HG03095 (cell line): ENCODE measurements around the gene LMO4.
A peak's percentile ranks its signal among the peaks of the same experiment; 100 is the strongest.

Experiments used
- ATAC-seq: cut with Tn5 transposase; IDR thresholded peaks from one replicate; pipeline ENCODE4 v1.9.1; 2021; ENCODE audit warnings: moderate library complexity; ENCODE audit not compliant: unreplicated experiment

Gene LMO4

GRCh38 chr1:87356591-87356990 lies 27.9 kb downstream of the LMO4 start:
- ATAC-seq = no peak

- ATAC-seq = no peak
Observed at GRCh38 chr1:87358219-87358618, 29.5 kb downstream of the LMO4 start.

- no peak for ATAC-seq
Observed at GRCh38 chr1:87359586-87359985, 30.9 kb downstream of the LMO4 start.

DNA sequence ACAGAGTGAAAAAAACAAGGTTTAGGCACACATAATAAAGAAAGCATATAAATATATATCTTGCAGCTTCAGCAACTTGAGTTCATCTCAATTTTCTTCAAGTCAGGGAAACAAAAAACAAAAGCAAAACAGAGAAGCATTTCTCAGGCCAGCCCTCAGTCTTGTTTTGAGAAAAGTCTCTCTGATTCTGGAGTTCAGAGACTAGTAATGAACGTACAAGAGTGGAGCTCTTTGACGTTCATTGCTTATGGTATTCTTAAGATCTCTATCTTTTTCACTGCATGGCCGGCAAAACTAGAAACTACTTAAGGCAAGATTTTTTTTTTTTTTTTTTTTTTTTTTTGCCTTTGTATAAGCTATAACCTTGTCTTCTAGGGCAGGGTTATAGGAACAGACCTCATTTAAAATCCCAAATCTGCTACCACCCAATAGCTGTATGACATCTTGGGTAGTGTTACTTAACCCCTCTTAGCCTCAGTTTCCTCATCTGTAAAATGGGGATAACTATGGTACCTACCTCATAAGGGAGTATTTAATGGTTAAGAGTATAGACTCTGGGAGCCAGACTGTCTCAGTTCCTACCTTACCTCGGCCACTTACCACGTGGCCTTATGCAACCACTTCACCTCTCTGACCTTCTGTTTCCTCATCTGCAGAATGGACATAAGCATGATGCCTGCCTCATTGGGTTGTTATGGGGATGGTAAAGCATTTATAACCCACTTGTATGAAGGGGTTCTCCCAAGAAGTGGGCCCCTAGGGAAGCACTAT lies 33.6 kb downstream of the LMO4 start:
- ATAC-seq = peak; percentile 60

- ATAC-seq = no peak
Observed at GRCh38 chr1:87362834-87363426, 34.2 kb downstream of the LMO4 start.

- no peak for ATAC-seq
Observed at GRCh38 chr1:87367549-87367948, 38.9 kb downstream of the LMO4 start.

DNA sequence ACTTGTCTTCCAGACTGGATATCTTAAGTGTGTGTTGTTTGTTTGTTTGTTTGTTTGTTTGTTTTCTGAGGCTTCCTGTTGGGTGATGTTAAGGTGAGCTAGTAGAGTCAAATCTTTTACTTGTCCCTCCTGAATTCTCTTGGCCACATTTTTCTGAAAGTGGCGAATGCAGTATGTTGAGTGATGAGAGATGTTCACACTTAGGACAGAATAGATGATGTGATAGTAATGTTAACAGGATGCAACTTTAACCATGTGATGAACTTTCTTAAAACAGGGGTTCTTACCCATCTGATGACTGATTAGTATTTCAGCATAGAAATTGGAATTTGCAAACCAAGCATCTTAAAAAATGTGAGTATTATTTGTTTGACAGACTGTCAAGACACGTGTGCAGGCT lies 40.2 kb downstream of the LMO4 start:
- no peak for ATAC-seq

- ATAC-seq = no peak
Observed at GRCh38 chr1:87369736-87370478, 41.2 kb downstream of the LMO4 start.

DNA sequence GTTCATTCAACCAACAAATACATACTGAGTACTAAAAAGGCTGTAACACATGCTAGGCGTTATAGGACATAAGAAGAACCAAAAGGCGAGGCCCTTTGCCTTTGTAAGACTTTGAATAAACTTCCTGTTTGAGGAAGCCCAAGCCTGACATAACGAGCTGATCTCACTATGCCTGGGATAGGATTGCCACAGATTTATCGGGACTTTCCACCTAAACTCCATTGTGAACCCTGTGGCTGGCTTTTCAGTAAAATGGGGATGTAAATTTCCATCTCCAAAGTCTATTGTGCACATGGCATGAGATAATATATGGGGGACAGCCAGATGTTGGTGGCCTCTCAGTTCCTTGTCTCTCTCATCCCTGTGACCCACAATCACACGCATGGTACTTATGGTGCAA lies 41.9 kb downstream of the LMO4 start:
- ATAC-seq = no peak

DNA sequence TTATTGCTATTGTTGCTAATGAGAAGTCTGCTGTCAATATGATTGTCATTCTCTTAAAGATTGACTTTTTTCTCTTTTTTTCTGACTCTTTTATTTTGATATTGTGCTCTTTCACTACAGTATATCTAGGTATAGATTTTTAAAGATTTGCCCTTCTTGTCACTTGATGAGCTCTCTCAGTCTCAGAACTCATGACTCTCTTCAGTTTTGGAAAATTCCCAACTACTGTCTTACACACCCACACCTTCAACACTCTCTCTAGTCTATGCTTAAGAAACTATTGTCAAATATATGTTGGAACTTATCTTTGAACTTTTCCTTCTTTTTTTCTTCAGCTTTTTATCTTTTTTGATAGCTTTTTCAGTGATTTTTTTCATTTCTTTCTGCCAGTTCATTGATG lies 50.6 kb downstream of the LMO4 start:
- ATAC-seq = no peak

DNA sequence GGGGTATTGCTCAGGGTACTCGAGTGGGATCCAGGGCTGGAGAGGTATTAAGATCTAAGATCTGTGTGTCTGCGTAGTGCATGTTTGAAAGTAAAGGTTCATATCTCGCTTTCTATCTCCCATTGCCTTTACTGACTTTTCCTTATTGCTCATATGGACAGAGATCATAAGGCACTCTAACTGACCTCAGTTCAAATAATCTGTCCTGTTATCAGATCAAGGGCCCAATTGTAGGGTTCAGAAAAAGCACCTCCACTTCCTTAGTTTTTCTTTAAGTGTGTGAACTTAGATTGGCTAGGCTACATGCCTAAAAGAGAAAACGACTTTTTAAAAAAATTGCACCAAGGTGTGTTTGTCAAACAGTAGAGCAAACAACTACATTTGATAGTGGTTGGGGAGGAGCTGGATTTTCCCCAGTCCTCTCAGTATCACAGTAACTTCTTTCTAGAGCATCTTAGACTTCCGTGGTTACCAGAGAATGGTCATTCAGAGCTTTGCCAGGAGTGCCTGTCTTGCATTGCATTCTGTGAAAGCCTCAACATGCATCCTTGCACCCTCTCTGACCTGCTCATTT lies 57.6 kb downstream of the LMO4 start:
- ATAC-seq = no peak

DNA sequence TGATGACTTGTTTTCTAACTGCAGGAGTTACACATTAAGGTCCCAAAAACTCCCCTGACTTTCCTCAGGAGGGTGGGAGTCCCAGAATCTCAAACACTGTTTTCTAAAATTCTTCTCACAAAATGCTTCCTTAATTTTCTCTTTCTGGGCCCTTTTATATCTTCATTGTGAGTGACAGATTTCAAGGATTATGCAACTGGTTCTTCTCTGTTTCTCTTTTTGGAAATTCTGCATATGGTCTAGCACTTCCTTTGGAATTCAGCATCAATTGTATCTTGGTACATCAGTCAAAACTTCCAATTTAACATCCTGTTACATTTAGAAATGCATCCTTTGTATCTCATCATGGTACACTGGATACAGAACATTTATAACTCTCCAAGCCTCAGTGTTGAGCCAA lies 59.7 kb downstream of the LMO4 start:
- ATAC-seq = no peak

- no peak for ATAC-seq
Observed at GRCh38 chr1:87389011-87389410, 60.3 kb downstream of the LMO4 start.

GRCh38 chr1:87389546-87389945 lies 60.9 kb downstream of the LMO4 start:
- no peak for ATAC-seq

DNA sequence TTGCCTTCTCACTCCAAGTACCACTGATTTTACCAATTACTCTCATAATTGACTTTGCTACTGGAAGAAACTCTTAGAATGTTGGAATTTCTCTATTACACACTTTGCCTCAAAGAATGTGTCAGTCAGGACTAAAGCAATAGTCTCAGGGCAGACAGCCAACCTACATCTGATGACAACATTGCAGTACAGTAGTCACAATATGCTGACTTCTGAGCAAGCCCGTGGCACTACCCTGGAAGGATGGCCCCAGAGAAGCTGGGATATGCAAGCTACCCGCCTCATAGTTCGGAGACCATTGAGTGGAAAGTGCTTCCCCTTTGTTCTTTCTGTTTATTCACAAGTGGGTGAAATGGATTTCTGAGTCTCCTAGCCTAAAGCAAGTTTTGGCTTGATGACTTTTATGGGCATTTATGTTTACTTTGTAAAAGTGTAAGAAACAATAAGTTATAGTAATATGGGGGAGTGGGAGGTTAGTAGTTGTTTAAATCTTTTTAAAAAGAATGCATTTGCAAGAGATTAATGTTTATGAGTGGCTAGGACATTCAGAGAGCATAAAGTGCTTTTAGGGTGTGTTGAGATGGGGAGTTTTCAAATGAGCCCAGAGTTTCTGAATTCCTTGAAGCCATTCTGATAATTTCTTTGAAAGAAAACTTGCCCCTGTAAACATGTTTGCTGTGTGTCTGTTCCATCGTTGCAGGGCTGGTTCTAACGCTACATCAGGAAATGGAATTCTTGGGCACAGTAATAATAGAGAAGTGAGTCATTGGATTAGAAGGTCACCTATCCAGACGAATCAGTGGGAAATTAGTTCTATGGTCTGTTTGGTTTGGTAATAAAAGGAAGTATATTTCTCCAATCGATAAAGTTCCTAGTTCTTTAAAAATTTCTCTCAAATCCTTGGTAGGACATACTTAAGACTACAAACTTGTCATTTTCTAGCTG lies 63.8 kb downstream of the LMO4 start:
- ATAC-seq = no peak

DNA sequence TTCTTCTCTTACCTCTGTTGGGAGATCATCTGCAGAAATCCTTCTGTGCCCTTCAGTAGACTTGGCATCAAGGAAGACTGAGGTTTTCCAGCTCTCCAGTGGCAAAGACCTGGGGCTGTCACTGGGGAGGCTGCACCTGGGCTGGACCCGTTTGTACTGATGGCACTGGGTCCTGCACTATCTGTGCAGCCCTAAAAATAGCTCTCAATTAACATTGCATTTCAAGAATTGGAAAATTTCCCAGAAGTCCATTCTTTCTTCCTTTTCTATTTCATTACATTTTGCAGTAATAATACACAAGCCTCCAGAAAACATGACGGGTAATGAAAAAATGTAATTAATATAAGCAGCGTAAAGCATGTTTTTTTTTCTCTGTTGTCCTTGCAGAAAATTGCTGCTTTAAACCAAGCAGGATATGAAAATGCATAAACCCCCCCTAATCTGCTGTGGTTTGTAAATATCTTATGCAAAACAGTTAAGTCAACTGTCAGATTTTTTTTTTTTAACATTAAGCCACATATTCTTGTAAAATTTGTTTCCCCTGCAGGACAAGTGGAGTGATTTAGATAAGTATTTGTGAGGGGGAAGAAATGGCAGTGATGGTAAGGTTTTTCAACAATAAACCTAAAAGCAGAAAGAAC lies 64.9 kb downstream of the LMO4 start:
- no peak for ATAC-seq

GRCh38 chr1:87394513-87394912 lies 65.8 kb downstream of the LMO4 start:
- no peak for ATAC-seq

- no peak for ATAC-seq
Observed at GRCh38 chr1:87394982-87395381, 66.3 kb downstream of the LMO4 start.
